SK-N-SH treated with all-trans-retinoic acid at 6 μM for 48 hours (cell line): ENCODE measurements around the gene WDR53.

Experiments used
- ARNTL ChIP-seq: fragments of 450-650 bp; formaldehyde crosslinking; IDR thresholded peaks from 2 replicates; pipeline ENCODE4 v1.5.0; 2020; ENCODE audit warnings: low read depth, mild to moderate bottlenecking, moderate library complexity, borderline replicate concordance
- BACH2 ChIP-seq: fragments of 250-450 bp; sonication (Bioruptor Pico); IDR thresholded peaks from 2 replicates; pipeline ENCODE4 v1.9.0; 2021; ENCODE audit warnings: mild to moderate bottlenecking, borderline replicate concordance
- OSR1 ChIP-seq: fragments of 250-450 bp; sonication (Bioruptor Pico); IDR thresholded peaks from 2 replicates; pipeline ENCODE4 v1.8.0; 2022; ENCODE audit warnings: moderate library complexity, mild to moderate bottlenecking, inconsistent platforms
- PATZ1 ChIP-seq: fragments of 250-450 bp; sonication (Bioruptor Pico); IDR thresholded peaks from 2 replicates; pipeline ENCODE4 v1.8.0; 2020; ENCODE audit warnings: mild to moderate bottlenecking, moderate library complexity, borderline replicate concordance
- PPARA ChIP-seq: fragments of 250-450 bp; sonication (Bioruptor Pico); IDR thresholded peaks from 2 replicates; pipeline ENCODE4 v1.5.0; 2020; ENCODE audit warnings: mild to moderate bottlenecking, borderline replicate concordance
- RARB ChIP-seq: fragments of 250-450 bp; sonication (Bioruptor Pico); IDR thresholded peaks from 2 replicates; pipeline ENCODE4 v1.8.0; 2021; ENCODE audit warnings: mild to moderate bottlenecking, moderate library complexity
- SNAI2 ChIP-seq: fragments of 250-450 bp; sonication (Bioruptor Pico); IDR thresholded peaks from 2 replicates; pipeline ENCODE4 v1.5.0; 2020; ENCODE audit warnings: mild to moderate bottlenecking, moderate library complexity
- TOX ChIP-seq: fragments of 250-450 bp; sonication (Bioruptor Pico); IDR thresholded peaks from 2 replicates; pipeline ENCODE4 v1.8.0; 2021; ENCODE audit warnings: mild to moderate bottlenecking, moderate library complexity, borderline replicate concordance
- ZFP3 ChIP-seq: fragments of 250-450 bp; sonication (Bioruptor Pico); IDR thresholded peaks from 2 replicates; pipeline ENCODE4 v1.5.0; 2020; ENCODE audit warnings: mild to moderate bottlenecking, moderate library complexity
- ZNF70 ChIP-seq: fragments of 450-650 bp; formaldehyde crosslinking; IDR thresholded peaks from 2 replicates; pipeline ENCODE4 v1.5.0; 2020; ENCODE audit warnings: mild to moderate bottlenecking, moderate library complexity

GRCh38 chr3:196557236-196557635 is 11.1 kb downstream of the WDR53 start:
- TF ChIP-seq PATZ1 (CRISPR knock-in tag) (no peak), ZNF70 (no peak), TOX (CRISPR knock-in tag) (no peak), BACH2 (CRISPR knock-in tag) (no peak), OSR1 (no peak), RARB (no peak), ARNTL (CRISPR knock-in tag) (no peak), SNAI2 (no peak), PPARA (CRISPR knock-in tag) (no peak), ZFP3 (CRISPR knock-in tag) (no peak)
